HG03064 (cell line): ENCODE measurements around the gene FAM184B.
"Not testable (repeated sequence)": the region's sequence is repeated elsewhere in the genome, so short reads cannot be mapped to it uniquely, and the experiment has no call there.

Source experiments
- ATAC-seq: cut with Tn5 transposase; IDR thresholded peaks from one replicate; pipeline ENCODE4 v1.9.1; 2021; ENCODE audit warnings: low read depth; ENCODE audit not compliant: unreplicated experiment

FAM184B gene

DNA sequence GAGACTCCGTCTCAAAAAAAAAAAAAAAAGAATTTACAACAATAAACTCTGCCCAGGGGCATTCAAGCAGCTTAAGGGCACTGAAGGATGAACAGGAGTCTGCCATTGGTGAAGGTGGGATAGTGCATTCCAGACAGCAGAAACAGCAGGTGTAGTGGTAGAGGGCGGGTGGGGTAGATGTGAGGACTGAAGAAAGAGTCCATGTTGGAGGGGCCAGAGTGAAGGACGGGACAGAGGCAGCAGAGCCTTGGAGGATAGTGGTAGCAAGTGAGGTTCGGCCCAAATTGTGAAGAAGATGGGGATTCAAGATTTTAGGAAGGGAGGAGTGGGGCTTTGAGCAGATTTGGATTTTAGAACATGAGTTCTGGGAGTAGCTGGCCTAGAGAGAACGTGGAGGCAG, 91.3 kb downstream of the FAM184B start:
- no peak for ATAC-seq

- ATAC-seq = no peak
Observed at GRCh38 chr4:17688011-17688441, 93.4 kb downstream of the FAM184B start.

DNA sequence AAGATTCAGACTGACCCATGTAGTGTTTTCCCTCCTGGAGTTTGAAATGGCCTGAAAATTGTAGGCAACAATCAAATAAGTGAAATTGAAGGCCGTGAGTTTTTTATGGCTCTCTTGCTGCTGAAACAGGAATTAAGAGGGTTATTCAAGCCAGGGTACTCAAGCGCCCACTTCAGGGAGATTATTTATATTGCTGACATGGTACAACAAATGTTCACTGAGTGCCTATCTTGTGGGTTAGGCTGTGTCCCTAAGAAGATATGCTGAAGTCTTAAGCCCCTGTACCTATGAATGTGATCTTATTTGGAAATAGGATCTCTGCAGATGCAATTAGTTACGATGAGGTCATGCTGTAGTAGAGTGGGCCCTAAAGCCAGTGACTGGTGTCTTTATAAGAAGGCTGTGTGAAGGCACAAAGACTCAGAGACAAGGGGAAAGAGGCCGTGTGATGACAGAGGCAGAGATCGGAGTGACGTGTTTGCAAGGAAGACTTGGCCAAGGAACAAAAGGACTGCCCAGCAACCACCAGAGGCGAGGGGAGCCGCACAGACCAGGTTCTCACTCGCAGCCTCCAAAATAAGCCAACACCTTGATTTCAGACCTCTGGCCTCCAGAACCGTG, 94.1 kb downstream of the FAM184B start:
- no peak for ATAC-seq

DNA sequence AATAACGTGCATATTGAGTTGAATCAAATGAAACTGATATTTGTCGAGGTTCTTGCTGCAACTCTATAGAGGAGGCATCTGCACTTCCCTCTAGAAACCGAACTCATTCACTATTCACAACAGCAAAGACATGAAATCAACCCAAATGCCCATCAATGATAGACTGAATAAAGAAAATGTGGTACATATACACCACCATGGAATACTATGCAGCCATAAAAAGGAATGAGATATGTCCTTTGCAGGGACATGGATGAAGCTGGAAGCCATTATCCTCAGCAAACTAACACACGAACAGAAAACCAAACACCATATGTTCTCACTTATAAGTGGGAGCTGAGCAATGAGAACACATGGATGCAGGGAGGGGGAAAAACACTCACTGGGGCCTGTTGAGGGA, 96.8 kb downstream of the FAM184B start:
- not testable (repeated sequence) for ATAC-seq

DNA sequence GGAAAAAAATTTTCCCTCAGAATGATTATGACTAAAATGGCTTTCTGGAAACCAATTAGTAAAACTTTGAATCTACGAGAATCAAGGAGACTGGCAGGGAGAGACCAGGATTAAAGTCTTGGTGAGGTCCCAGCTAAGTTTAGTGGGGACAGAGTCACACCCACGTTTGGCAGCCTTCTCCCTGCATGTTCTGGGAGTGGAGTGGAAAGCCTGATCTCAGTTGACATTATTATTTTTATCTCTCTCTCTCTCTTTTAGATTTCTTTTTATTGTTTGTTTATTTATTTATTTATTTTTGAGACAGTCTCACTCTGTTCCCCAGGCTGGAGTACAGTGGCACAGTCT, 99.2 kb downstream of the FAM184B start:
- no peak for ATAC-seq

DNA sequence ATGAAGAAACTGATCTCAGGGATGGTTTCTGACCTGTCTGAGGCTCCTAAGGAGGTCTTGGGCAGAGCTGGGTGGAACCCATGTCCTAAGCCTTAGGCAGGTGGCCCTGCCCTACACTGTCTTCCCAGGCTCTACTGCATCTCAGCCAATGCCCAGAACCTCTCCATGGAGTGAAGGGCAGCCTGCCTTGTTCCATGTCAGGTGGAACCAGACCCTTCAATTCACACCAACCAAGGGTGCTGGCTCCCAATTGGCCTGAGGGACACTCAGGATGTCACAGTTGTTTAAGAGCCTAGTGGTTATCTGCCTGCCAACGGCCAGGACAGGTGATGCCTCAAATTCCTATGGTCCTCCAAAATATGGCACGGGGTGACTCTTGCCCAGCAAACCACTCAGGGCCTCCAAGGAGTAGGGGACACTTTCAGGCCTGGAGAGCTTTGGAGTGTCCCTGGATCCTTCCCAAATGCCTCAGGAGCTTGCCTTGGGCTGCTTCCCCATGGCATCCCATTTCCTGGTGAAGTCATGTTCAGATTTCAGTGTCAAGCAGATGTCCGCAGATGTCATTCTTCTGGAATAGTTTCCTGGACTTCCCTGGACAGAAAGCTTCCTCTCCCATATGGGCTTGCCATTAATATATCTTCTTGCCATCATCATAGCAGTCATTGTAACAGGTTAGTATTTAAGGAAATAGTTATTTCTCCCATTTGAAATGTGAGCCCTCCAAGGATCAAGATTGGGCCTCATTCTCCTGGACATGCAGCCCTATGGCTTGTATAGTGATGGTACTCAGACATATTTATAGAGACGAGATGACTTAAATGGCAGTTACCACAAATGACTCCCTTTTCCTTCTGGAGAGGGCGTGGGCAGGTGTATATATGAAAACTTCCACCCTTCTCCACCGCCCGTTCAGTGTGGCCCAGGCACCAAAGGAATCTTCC, 99.9 kb downstream of the FAM184B start:
- ATAC-seq = no peak

DNA sequence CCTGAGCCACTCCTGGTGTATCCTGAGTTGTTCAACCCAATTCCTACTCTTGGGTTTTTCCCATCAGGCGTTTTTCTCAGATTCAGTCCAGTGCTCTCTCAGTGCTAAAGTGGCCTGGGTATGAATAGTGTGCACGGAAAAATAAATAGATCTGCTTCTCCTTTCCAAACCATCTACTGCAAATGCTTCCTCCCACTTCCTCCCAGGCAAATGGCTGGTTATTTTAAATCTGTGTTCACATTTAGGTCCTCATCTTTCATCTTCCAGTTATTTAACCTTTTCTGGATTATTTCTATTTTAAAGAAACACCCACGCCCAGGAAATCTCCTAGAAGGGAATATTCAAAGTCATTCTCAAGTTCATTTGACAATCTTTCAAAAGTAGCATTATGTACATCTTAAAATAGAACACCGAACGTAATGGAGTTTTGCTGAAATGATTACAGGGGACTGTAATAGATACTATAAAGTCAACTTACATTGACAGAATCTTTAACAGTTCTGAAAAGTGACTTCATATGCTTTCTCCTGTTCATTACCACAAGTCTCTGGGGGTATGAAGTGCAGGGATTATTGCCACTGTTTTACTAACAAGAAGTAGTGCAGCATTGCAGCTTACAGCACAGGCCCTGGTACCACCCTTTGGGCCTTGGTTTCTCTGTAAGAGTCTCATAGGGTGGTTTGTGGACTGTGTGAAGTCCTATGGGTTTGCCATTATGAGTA, 100.7 kb downstream of the FAM184B start:
- ATAC-seq = no peak

- no peak for ATAC-seq
Observed at GRCh38 chr4:17670423-17670822, 111.0 kb downstream of the FAM184B start.

DNA sequence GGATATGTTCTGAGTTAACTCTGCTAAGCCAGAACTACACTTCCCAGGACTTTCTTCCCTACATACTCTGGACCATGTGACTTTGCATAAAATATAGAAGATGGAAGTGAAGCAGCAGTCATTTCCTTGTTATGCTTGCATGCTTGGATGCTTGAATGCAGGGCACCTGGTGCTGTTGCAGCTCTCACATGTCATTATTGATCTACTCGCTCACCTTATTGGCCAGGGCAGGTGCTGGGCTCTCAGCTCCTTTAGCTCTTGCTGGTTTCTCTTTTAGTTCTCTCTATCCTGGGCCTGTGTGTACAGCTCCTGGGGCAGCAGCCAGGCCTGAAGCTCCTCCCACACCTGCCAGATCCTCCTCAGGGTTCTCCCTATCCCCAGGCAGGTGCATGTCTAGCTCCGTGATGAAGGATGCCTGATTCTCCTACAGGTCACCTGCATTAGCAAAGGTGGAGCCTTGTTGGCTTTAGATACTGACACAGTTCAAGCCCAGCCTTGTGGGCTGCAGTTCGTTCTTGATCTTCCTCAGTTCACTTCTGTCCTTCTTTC, 113.7 kb downstream of the FAM184B start:
- no peak for ATAC-seq

- no peak for ATAC-seq
Observed at GRCh38 chr4:17667253-17667652, 114.2 kb downstream of the FAM184B start.

DNA sequence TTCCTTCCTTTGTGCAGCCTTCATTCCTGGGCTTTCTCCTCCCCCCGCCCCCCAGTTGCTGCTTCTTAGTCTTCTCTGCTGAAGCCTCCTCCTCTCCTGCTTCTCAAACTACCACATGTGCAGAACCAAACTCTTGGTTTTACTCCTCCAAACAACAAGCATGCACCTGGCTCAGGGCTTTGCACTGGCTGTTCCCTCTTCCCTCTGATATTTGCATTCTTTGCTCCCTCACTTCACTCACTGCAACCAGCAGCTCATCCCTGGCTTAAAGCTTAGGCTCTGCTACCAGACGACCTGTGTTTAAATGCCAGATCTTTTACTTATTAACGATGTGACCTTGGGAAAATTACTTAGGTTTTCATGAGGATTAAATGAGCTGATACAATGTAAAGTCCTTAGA, 115.6 kb downstream of the FAM184B start:
- no peak for ATAC-seq

GRCh38 chr4:17665346-17665745, 116.1 kb downstream of the FAM184B start:
- no peak for ATAC-seq

GRCh38 chr4:17664755-17665154, 116.7 kb downstream of the FAM184B start:
- peak; percentile 97 for ATAC-seq

DNA sequence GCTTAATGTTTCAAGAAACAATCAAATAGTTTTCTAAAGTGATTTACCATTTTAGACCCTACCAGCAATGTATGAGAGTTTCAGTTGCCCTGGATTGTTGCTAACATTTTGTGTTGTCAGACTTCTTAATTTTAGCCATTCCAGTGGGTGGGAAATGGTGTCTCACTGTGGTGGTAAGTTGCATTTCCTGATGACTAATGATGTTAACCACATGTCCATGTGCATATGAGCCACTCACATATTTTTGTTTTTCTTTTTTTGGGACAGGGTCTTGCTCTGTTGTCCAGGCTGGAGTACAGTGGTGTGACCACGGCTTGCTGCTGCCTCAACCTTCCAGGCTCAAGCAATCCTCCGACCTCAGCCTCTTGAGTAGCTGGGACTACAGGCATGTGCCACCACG, 118.7 kb downstream of the FAM184B start:
- no peak for ATAC-seq

GRCh38 chr4:17659196-17659595, 122.2 kb downstream of the FAM184B start:
- not testable (repeated sequence) for ATAC-seq

DNA sequence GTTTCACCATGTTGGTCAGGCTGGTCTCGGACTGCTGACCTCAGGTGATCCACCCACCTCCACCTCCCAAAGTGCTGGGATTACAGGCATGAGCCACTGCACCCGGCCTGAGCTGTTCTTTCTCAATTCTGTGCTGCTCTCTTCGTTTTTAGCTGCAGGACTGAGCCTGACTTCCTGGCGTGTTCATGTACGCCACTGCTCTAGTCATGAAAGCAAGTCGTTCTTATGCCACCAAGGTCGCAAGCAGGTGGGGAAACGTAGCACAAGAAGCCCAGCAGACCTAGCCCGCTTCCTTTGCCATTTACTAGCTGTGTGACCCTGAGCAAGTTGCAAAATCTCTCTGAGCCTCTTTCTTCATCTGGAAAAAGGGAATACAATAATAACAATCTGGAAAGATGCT, 123.6 kb downstream of the FAM184B start:
- no peak for ATAC-seq

DNA sequence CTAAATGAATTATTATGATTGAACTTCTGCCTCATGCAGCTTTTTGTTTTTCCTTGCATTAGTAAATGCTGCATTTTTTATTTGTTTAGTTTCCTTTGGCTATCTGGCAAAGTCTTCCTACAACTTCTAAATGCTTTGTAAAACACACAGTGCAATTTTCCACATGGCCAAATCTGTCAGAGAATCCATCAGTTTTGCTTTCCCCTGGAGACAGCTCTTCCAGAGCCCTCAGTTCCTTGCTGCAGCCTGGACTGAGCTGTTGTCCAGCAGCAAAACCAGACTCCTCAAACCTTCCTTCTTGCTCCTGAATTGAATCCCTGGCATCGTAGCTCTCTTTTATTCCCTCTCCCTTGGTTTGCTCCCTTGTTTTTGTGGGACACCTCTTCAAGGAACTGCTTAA, 124.3 kb downstream of the FAM184B start:
- ATAC-seq = no peak

DNA sequence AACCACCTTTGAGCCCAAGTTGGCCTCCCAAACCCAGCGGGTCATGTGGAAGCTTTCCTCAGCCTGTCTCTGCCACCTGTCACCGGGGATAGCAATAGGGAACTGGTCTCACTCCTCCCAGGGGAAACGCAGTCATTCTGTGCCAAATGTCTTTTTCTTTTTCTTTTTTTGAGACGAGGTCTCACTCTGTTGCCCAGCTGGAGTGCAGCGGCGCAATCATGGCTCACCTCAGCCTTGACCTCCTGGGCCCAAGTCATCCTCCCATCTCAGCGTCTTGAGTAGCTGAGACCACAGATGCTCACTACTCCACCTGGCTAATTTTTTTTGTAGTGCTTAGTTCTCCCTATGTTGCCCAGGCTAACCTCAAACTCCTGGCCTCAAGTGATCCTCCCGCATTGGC, 126.7 kb downstream of the FAM184B start:
- ATAC-seq = no peak

DNA sequence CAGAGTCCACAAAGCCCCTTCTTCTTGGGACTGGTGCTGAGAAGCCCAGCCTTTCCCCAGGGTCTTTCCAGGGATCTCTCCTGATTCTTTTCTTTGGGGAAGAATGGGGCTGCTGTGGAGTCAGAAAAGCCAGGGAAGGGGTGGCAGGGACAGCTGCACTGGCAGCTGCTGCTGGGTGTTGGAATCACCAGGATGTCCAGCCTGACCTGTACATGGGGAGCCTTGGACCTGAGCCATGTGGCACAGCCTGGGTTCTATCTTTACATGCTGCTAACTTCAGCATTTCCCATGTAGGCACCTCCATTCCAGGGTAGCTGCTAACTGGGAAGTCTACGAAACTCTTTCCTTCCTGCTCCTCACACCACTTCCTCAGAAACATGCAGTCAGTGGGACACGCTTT, 131.0 kb downstream of the FAM184B start:
- no peak for ATAC-seq

- no peak for ATAC-seq
Observed at GRCh38 chr4:17647927-17648326, 133.5 kb downstream of the FAM184B start.

DNA sequence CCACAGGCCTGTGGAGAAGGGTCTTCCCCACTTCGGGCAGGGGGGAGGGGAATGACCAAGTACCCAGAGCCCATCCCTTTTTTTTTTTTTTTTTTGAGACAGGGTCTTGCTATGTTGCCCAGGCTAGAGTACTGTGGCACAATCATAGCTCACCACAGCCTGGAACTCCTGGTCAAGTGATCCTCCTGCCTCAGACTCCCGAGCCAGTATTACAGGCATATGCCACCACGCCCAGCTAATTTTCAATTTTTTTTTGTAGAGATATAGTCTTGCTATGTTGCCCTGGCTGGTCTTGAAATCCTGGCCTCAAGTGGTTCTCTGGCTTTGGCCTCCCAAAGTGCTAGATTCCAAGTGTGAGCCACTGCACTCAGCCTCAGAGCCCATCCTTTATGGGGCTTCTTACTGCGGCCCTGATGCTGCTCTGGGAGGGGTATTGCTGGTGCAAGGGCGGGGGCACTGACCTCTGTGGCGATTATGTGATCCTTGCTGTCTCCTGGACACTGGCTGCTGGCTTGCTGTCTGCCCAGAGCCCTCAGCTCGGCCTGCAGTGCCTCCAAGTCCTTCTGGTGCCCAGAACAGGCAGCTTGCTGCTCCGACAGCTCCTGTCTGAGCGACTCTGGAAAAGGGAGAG, 134.1 kb downstream of the FAM184B start:
- ATAC-seq = no peak
